ENCODE data around the gene PITPNC1.
A peak's percentile ranks its signal among the peaks of the same experiment; 100 is the strongest.

The PITPNC1 gene

GRCh38 chr17:67575325-67575724 lies 198.2 kb downstream of the PITPNC1 start:
- TF ChIP-seq SIN3A (IDR thresholded peaks at IDR 0.05; ENCODE audit: borderline replicate concordance, insufficient read depth, low read length) (no peak), TAF1 (IDR thresholded peaks at IDR 0.05; ENCODE audit: borderline replicate concordance, insufficient read depth, low read length) (no peak), FOXP2 (optimal IDR thresholded peaks at IDR 0.05; ENCODE audit: borderline replicate concordance, extremely low read depth, extremely low read length, insufficient read depth) (no peak), POLR2AphosphoS5 (IDR thresholded peaks at IDR 0.05; ENCODE audit: low read depth, low read length) (no peak), REST (IDR thresholded peaks at IDR 0.05; ENCODE audit: insufficient read depth in 1 of 2, low read depth in 2 of 2, low read length in 2 of 2) (no peak)

GRCh38 chr17:67576471-67577115 lies 199.5 kb downstream of the PITPNC1 start:
- TF ChIP-seq FOXP2 (optimal IDR thresholded peaks at IDR 0.05; ENCODE audit: borderline replicate concordance, extremely low read depth, extremely low read length, insufficient read depth), result no peak
- TF ChIP-seq POLR2AphosphoS5 (IDR thresholded peaks at IDR 0.05; ENCODE audit: low read depth, low read length), result no peak
- TF ChIP-seq TAF1 (IDR thresholded peaks at IDR 0.05; ENCODE audit: borderline replicate concordance, insufficient read depth, low read length), result no peak
- no peak for TF ChIP-seq SIN3A (IDR thresholded peaks at IDR 0.05; ENCODE audit: borderline replicate concordance, insufficient read depth, low read length)
- TF ChIP-seq REST (IDR thresholded peaks at IDR 0.05; ENCODE audit: insufficient read depth in 1 of 2, low read depth in 2 of 2, low read length in 2 of 2), result no peak

- TF ChIP-seq FOXP2 (optimal IDR thresholded peaks at IDR 0.05; ENCODE audit: borderline replicate concordance, extremely low read depth, extremely low read length, insufficient read depth) (no peak), TAF1 (IDR thresholded peaks at IDR 0.05; ENCODE audit: borderline replicate concordance, insufficient read depth, low read length) (no peak), POLR2AphosphoS5 (IDR thresholded peaks at IDR 0.05; ENCODE audit: low read depth, low read length) (no peak), SIN3A (IDR thresholded peaks at IDR 0.05; ENCODE audit: borderline replicate concordance, insufficient read depth, low read length) (no peak), REST (IDR thresholded peaks at IDR 0.05; ENCODE audit: insufficient read depth in 1 of 2, low read depth in 2 of 2, low read length in 2 of 2) (no peak)
Observed at GRCh38 chr17:67577429-67578141, 200.5 kb downstream of the PITPNC1 start.

- TF ChIP-seq TAF1 (IDR thresholded peaks at IDR 0.05; ENCODE audit: borderline replicate concordance, insufficient read depth, low read length), result no peak
- no peak for TF ChIP-seq SIN3A (IDR thresholded peaks at IDR 0.05; ENCODE audit: borderline replicate concordance, insufficient read depth, low read length)
- TF ChIP-seq FOXP2 (optimal IDR thresholded peaks at IDR 0.05; ENCODE audit: borderline replicate concordance, extremely low read depth, extremely low read length, insufficient read depth), result peak; percentile 21
Observed at GRCh38 chr17:67578142-67578457, 201.0 kb downstream of the PITPNC1 start.

GRCh38 chr17:67582673-67583081 lies 205.6 kb downstream of the PITPNC1 start:
- TF ChIP-seq FOXP2 (optimal IDR thresholded peaks at IDR 0.05; ENCODE audit: borderline replicate concordance, extremely low read depth, extremely low read length, insufficient read depth), result no peak
- TF ChIP-seq TAF1 (IDR thresholded peaks at IDR 0.05; ENCODE audit: borderline replicate concordance, insufficient read depth, low read length), result no peak
- TF ChIP-seq REST (IDR thresholded peaks at IDR 0.05; ENCODE audit: insufficient read depth in 1 of 2, low read depth in 2 of 2, low read length in 2 of 2), result no peak
- no peak for TF ChIP-seq SIN3A (IDR thresholded peaks at IDR 0.05; ENCODE audit: borderline replicate concordance, insufficient read depth, low read length)
- TF ChIP-seq POLR2AphosphoS5 (IDR thresholded peaks at IDR 0.05; ENCODE audit: low read depth, low read length), result no peak

Measured in PFSK-1 (cell line).